Astrocyte (in vitro differentiated cells and primary cell): ENCODE results near the gene LGALS8.

Source experiments
- CTCF ChIP-seq: IDR thresholded peaks from 2 replicates; pipeline ENCODE4 v1.5.1; 2011; ENCODE audit warnings: low read depth, mild to moderate bottlenecking, inconsistent platforms, low read length, moderate library complexity; ENCODE audit not compliant: insufficient read depth
- EZH2 ChIP-seq: IDR thresholded peaks from 2 replicates; pipeline ENCODE4 v1.6.1; 2012; ENCODE audit warnings: mild to moderate bottlenecking, low read length, inconsistent platforms; ENCODE audit not compliant: insufficient read depth

- TF ChIP-seq CTCF (no peak), EZH2 (no peak)
These were observed 34.3 kb downstream of the LGALS8 start for GRCh38 chr1:236558081-236558480.
